Liver (tissue), 9 donors: ENCODE results near the gene CADM2. TPM values are rescaled to one million over a fixed set of nuclear protein-coding genes. Genes with fewer than 3 reads are reported as not detected.

Experiments
- DNase-seq: peaks from one replicate; pipeline ENCODE4 v3.0.0-alpha.2; 2017; ENCODE audit warnings: low spot score
- H3K27ac ChIP-seq, 2 donors: one replicate each; pipeline ENCODE4 v1.7.0; 2013; ENCODE audit warnings: inconsistent platforms in 2 of 2, low read length in 2 of 2, control low read depth in 1 of 2, low read depth in 1 of 2, mild to moderate bottlenecking in 1 of 2
- H3K27me3 ChIP-seq, 4 donors: one replicate each; pipeline versions ENCODE4 v1.6.1 to v1.7.0; 2013; ENCODE audit warnings: low read length in 3 of 4, inconsistent platforms in 1 of 4, mild to moderate bottlenecking in 1 of 4, moderate library complexity in 1 of 4; ENCODE audit not compliant: control insufficient read depth in 4 of 4, insufficient read depth in 4 of 4
- H3K36me3 ChIP-seq, 4 donors: one replicate each; pipeline versions ENCODE4 v1.6.1 to v1.7.0; 2013; ENCODE audit warnings: low read length in 3 of 4, mild to moderate bottlenecking in 3 of 4, low read depth in 1 of 4, moderate library complexity in 1 of 4; ENCODE audit not compliant: control insufficient read depth in 4 of 4, insufficient read depth in 3 of 4
- H3K4me1 ChIP-seq, 4 donors: one replicate each; pipeline versions ENCODE4 v1.6.1 to v1.7.0; 2013; ENCODE audit warnings: low read length in 3 of 4, mild to moderate bottlenecking in 3 of 4, moderate library complexity in 1 of 4; ENCODE audit not compliant: control insufficient read depth in 4 of 4, insufficient read depth in 4 of 4
- H3K4me3 ChIP-seq, 3 donors: one replicate each; pipeline versions ENCODE4 v1.6.1 to v1.7.0; 2013; ENCODE audit warnings: low read length in 3 of 3, control low read depth in 1 of 3, low read depth in 1 of 3, mild to moderate bottlenecking in 1 of 3
- H3K9ac ChIP-seq, 2 donors: one replicate each; pipeline ENCODE4 v1.7.0; 2013; ENCODE audit warnings: low read length in 2 of 2, mild to moderate bottlenecking in 2 of 2, moderate library complexity in 2 of 2, control low read depth in 1 of 2, low read depth in 1 of 2
- H3K9me3 ChIP-seq, 4 donors: one replicate each; pipeline versions ENCODE4 v1.6.1 to v1.7.0; 2013; ENCODE audit warnings: low read length in 3 of 4; ENCODE audit not compliant: control insufficient read depth in 4 of 4
- ATF3 ChIP-seq: IDR thresholded peaks from 2 replicates; pipeline ENCODE4 v1.6.1; 2016; ENCODE audit warnings: antibody characterized with exemption
- CTCF ChIP-seq: fragments of 150-350 bp; IDR thresholded peaks from 2 replicates; pipeline ENCODE4 v1.5.1; 2017; ENCODE audit warnings: improper control_type of control experiment, low read depth, low read length; ENCODE audit not compliant: missing input control
- EGR1 ChIP-seq, 2 donors: IDR thresholded peaks; 2 replicates each; pipeline ENCODE4 v1.6.1; 2016 to 2018; ENCODE audit warnings: antibody characterized with exemption in 2 of 2, low read depth in 2 of 2
- FOXA1 ChIP-seq: IDR thresholded peaks from 2 replicates; pipeline ENCODE4 v1.6.1; 2016; ENCODE audit warnings: antibody characterized with exemption
- FOXA2 ChIP-seq: IDR thresholded peaks from 2 replicates; pipeline ENCODE4 v1.6.1; 2016; ENCODE audit warnings: antibody characterized with exemption
- GABPA ChIP-seq, 2 donors: IDR thresholded peaks in 1 of 2; conservative IDR thresholded peaks in 1 of 2; 2 replicates each; pipeline ENCODE4 v1.6.1; 2016; ENCODE audit warnings: antibody characterized with exemption in 2 of 2, mild to moderate bottlenecking in 1 of 2, moderate library complexity in 1 of 2
- HNF4A ChIP-seq, 2 donors: conservative IDR thresholded peaks; 2 replicates each; pipeline ENCODE4 v1.6.1; 2016; ENCODE audit warnings: antibody characterized with exemption in 2 of 2, mild to moderate bottlenecking in 2 of 2
- HNF4G ChIP-seq: IDR thresholded peaks from 2 replicates; pipeline ENCODE4 v1.6.1; 2016; ENCODE audit warnings: antibody characterized with exemption
- JUND ChIP-seq, 2 donors: IDR thresholded peaks; 2 replicates each; pipeline ENCODE4 v1.6.1; 2016; ENCODE audit warnings: antibody characterized with exemption in 2 of 2
- MAX ChIP-seq: IDR thresholded peaks from 2 replicates; pipeline ENCODE4 v1.6.1; 2016; ENCODE audit warnings: antibody characterized with exemption
- NR2F2 ChIP-seq: IDR thresholded peaks from 2 replicates; pipeline ENCODE4 v1.6.1; 2016; ENCODE audit warnings: antibody characterized with exemption
- RAD21 ChIP-seq, 2 donors: IDR thresholded peaks; 2 replicates each; pipeline ENCODE4 v1.6.1; 2016; ENCODE audit warnings: antibody characterized with exemption in 2 of 2, mild to moderate bottlenecking in 2 of 2
- RXRA ChIP-seq, 2 donors: IDR thresholded peaks; 2 replicates each; pipeline ENCODE4 v1.6.1; 2017 to 2018; ENCODE audit warnings: antibody characterized with exemption in 2 of 2, mild to moderate bottlenecking in 1 of 2
- SP1 ChIP-seq: IDR thresholded peaks from 2 replicates; pipeline ENCODE4 v1.6.1; 2018; ENCODE audit warnings: antibody characterized with exemption, mild to moderate bottlenecking
- TAF1 ChIP-seq: conservative IDR thresholded peaks from 2 replicates; pipeline ENCODE4 v1.6.1; 2016; ENCODE audit warnings: antibody characterized with exemption, mild to moderate bottlenecking
- YY1 ChIP-seq: IDR thresholded peaks from 2 replicates; pipeline ENCODE4 v1.6.1; 2016; ENCODE audit warnings: antibody characterized with exemption, mild to moderate bottlenecking
- WGBS: extraction: QIAGEN DNeasy Blood & Tissue Kit; methylation state at CpG from one replicate; pipeline ENCODE4 v1.1.7; 2013; 5-methylcytosine and 5-hydroxymethylcytosine counted together
- polyA plus RNA-seq, 2 donors: library from polyadenylated mRNA; stranded (reverse) in 1 of 2; unstranded in 1 of 2; fragments of 200-250 nt in 1 of 2; fragments of >200 nt in 1 of 2; fragmentation: Nextera tagmentation in 1 of 2; extraction: Ambion mirVana in 1 of 2; gene quantifications; one replicate each; pipeline versions ENCODE4 v1.2.1 to v1.2.3, GENCODE V29; 2013 to 2015
- total RNA-seq, 2 donors: library from RNA; depleted of rRNA; stranded (reverse); fragments of >200 nt; gene quantifications; one replicate each; pipeline ENCODE4 v1.2.3, GENCODE V29; 2014
- TF ChIP-seq, protein P1 (sequence below): IDR thresholded peaks from 2 replicates; pipeline ENCODE4 v1.6.1; 2016; ENCODE audit warnings: antibody characterized with exemption, mild to moderate bottlenecking
- TF ChIP-seq, protein P2 (sequence below): IDR thresholded peaks from 2 replicates; pipeline ENCODE4 v1.6.1; 2016; ENCODE audit warnings: antibody characterized with exemption
- donor health status: healthy.
- donor health status: healthy.
- donor health status: healthy.
- donor health status: healthy.
- donor health status: healthy.

CADM2 gene
- total and polyA plus RNA-seq, 4 donors, result 0.35 to 0.92 (median 0.51) TPM

DNA sequence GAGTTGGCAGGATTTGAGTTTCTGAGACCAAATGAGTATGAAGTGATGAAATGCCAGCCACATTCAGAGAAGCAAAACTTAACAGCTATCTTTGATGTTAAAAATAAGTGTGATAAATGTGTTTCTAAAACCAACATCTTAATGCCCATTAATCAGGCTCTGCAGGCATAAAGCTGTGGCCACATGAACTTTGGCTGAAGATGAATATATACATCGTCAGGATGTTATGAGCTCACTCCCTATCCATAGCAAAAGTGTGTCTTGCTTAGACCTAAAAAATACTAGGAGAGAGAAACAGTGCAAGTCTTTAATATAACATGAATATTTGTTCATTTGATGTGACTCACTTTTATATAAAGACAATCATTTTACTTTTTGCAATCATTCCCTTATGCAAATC, 218.0 kb downstream of the CADM2 start (continued):
- TF ChIP-seq, protein P1, sequence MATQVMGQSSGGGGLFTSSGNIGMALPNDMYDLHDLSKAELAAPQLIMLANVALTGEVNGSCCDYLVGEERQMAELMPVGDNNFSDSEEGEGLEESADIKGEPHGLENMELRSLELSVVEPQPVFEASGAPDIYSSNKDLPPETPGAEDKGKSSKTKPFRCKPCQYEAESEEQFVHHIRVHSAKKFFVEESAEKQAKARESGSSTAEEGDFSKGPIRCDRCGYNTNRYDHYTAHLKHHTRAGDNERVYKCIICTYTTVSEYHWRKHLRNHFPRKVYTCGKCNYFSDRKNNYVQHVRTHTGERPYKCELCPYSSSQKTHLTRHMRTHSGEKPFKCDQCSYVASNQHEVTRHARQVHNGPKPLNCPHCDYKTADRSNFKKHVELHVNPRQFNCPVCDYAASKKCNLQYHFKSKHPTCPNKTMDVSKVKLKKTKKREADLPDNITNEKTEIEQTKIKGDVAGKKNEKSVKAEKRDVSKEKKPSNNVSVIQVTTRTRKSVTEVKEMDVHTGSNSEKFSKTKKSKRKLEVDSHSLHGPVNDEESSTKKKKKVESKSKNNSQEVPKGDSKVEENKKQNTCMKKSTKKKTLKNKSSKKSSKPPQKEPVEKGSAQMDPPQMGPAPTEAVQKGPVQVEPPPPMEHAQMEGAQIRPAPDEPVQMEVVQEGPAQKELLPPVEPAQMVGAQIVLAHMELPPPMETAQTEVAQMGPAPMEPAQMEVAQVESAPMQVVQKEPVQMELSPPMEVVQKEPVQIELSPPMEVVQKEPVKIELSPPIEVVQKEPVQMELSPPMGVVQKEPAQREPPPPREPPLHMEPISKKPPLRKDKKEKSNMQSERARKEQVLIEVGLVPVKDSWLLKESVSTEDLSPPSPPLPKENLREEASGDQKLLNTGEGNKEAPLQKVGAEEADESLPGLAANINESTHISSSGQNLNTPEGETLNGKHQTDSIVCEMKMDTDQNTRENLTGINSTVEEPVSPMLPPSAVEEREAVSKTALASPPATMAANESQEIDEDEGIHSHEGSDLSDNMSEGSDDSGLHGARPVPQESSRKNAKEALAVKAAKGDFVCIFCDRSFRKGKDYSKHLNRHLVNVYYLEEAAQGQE, result no peak
- no peak for TF ChIP-seq RXRA (IDR thresholded peaks at IDR 0.05)
- no peak for TF ChIP-seq GABPA (IDR thresholded peaks at IDR 0.05 in 1 of 2, conservative IDR thresholded peaks at IDR 0.05 in 1 of 2)

DNA sequence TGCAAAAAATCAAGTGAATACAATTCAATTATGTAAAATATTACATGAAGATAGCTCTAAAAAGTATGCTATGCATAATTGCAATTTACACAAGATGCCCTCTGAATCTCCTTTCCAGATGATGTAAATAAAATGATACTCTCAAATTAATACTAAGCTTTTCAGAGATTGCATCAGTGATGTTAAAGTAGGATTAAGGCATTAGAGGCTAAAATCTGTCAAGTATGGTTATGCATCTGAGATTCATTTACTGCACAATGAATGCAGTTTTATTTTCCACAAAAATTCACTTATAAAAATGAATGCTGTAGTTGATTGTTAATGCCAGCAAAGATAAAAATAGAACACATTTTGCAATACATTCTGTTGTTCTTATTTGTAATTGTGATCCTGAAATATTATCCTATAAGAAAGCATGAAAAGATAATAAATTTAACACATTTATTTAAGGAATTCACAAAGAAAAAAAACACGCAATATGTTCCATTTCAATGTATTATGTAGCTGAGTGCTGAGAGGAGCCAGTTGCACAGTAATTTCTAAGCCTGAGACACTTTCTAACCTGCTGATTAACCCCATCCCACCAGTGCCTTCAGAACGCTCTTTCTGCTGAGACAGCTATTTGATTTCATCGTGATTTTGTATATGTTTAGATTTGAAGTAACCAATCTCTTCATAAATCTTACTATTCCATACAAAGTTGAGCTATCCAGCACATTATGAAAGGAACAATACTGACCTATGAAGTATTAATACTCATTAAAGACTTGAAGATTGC, 224.4 kb downstream of the CADM2 start:
- no peaks in the 10 kb centered on the region for H3K36me3 ChIP-seq
- no peaks in the 10 kb centered on the region for H3K27me3 ChIP-seq
- no peaks in the 10 kb centered on the region for H3K9me3 ChIP-seq
- H3K27ac ChIP-seq, result no peak overlapping the region
- H3K4me1 ChIP-seq, result no peaks in the 10 kb centered on the region
- no peak overlapping the region for H3K4me3 ChIP-seq
- H3K9ac ChIP-seq, result no peak overlapping the region
- no peak for TF ChIP-seq HNF4A (conservative IDR thresholded peaks at IDR 0.05)
- TF ChIP-seq JUND (IDR thresholded peaks at IDR 0.05), result no peak
- DNase-seq, result no peak
- WGBS, result 71% methylated on average over 3 of the region's 3 CpGs

DNA sequence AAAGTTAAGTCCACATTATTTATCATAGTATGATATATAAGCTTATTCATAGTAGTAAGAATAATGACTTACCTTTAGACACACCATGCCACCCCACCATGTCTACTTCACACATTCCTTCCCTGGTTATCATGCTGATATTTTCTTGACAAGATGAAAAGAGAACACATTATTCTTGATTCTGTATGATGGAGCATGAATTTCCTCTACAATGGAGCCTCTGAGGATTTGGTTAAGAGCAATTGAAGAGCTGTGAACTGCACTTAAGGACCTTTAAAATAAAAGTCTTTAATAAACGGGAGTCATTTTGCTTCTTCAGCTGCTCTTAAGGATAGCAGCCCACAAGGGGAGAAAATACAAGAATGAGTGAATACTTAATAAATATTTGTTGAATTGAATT, 226.7 kb downstream of the CADM2 start:
- Histone ChIP-seq H3K4me1 (no peaks in the 10 kb centered on the region), H3K9me3 (no peaks in the 10 kb centered on the region), H3K36me3 (no peaks in the 10 kb centered on the region), H3K27me3 (no peaks in the 10 kb centered on the region), H3K9ac (no peak overlapping the region), H3K4me3 (no peak overlapping the region), H3K27ac (no peak overlapping the region)
- DNase-seq, result no peak
- WGBS, result 60% methylated on average over 1 of the region's 1 CpG
- TF ChIP-seq ATF3, result no peak
- TF ChIP-seq RAD21 (IDR thresholded peaks at IDR 0.05), result no peak
- no peak for TF ChIP-seq JUND (IDR thresholded peaks at IDR 0.05)
- no peak for TF ChIP-seq SP1
- TF ChIP-seq MAX, result no peak
- TF ChIP-seq EGR1 (IDR thresholded peaks at IDR 0.05; ENCODE audit: low read depth in 2 of 2), result no peak
- TF ChIP-seq YY1, result no peak
- TF ChIP-seq, protein P2, sequence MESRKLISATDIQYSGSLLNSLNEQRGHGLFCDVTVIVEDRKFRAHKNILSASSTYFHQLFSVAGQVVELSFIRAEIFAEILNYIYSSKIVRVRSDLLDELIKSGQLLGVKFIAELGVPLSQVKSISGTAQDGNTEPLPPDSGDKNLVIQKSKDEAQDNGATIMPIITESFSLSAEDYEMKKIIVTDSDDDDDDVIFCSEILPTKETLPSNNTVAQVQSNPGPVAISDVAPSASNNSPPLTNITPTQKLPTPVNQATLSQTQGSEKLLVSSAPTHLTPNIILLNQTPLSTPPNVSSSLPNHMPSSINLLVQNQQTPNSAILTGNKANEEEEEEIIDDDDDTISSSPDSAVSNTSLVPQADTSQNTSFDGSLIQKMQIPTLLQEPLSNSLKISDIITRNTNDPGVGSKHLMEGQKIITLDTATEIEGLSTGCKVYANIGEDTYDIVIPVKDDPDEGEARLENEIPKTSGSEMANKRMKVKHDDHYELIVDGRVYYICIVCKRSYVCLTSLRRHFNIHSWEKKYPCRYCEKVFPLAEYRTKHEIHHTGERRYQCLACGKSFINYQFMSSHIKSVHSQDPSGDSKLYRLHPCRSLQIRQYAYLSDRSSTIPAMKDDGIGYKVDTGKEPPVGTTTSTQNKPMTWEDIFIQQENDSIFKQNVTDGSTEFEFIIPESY, result no peak
- no peak for TF ChIP-seq FOXA2
- TF ChIP-seq, protein P1, result no peak
- no peak for TF ChIP-seq RXRA (IDR thresholded peaks at IDR 0.05)
- no peak for TF ChIP-seq CTCF
- TF ChIP-seq GABPA (IDR thresholded peaks at IDR 0.05 in 1 of 2, conservative IDR thresholded peaks at IDR 0.05 in 1 of 2), result no peak
- no peak for TF ChIP-seq HNF4G
- no peak for TF ChIP-seq NR2F2
- TF ChIP-seq HNF4A (conservative IDR thresholded peaks at IDR 0.05), result no peak
- TF ChIP-seq FOXA1, result no peak
- TF ChIP-seq TAF1, result no peak
